Esophagus squamous epithelium (tissue), 4 donors: ENCODE measurements around the gene HDAC10.

Experiments used
- POLR2A ChIP-seq, 4 donors: fragments of 450-650 bp; IDR thresholded peaks; one replicate each; pipeline ENCODE4 v1.6.1; 2017; ENCODE audit warnings: antibody characterized with exemption in 4 of 4, mild to moderate bottlenecking in 4 of 4, moderate library complexity in 3 of 4
- TF ChIP-seq, protein P1 (sequence below), 6 experiments: fragments of 450-650 bp in 4 of 6; fragments of 200-600 bp in 2 of 6; sonication (generic) in 2 of 6; IDR thresholded peaks; one replicate each; pipeline ENCODE4 v1.5.1; 2016 to 2019; ENCODE audit warnings: antibody characterized with exemption in 6 of 6, mild to moderate bottlenecking in 4 of 6, moderate library complexity in 4 of 6

DNA sequence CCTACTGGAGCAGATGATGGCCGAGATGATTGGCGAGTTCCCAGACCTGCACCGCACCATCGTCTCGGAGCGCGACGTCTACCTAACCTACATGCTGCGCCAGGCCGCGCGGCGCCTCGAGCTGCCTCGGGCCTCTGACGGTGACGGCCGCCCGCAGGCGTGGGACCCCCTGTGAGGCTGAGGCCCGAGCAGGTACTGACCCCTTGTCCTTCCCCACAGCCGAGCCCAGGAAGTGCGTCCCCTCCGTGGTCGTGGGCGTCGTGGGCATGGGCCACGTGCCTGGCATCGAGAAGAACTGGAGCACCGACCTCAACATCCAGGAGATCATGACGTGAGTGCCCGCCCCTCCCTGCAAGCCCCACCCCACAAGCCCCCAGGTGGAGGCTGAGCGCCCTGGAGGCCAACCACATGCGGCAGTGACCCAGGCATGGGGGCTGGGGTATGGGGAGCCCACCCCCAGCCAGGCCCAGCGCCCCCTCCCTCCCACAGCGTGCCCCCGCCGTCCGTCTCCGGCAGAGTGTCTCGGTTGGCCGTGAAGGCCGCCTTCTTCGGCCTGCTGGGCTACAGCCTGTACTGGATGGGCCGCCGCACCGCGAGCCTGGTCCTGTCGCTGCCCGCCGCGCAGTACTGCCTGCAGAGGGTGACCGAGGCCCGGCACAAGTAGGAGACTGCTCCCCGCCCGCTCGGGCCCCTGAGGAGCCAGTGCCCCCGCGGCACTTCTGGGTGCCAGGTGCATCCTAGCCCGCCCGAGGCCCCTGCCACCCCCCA lies 53.0 kb downstream of the HDAC10 start:
- TF ChIP-seq, protein P1, sequence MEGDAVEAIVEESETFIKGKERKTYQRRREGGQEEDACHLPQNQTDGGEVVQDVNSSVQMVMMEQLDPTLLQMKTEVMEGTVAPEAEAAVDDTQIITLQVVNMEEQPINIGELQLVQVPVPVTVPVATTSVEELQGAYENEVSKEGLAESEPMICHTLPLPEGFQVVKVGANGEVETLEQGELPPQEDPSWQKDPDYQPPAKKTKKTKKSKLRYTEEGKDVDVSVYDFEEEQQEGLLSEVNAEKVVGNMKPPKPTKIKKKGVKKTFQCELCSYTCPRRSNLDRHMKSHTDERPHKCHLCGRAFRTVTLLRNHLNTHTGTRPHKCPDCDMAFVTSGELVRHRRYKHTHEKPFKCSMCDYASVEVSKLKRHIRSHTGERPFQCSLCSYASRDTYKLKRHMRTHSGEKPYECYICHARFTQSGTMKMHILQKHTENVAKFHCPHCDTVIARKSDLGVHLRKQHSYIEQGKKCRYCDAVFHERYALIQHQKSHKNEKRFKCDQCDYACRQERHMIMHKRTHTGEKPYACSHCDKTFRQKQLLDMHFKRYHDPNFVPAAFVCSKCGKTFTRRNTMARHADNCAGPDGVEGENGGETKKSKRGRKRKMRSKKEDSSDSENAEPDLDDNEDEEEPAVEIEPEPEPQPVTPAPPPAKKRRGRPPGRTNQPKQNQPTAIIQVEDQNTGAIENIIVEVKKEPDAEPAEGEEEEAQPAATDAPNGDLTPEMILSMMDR (IDR thresholded peaks at IDR 0.05): no peak
- no peak for TF ChIP-seq POLR2A (IDR thresholded peaks at IDR 0.05)
